ENCODE data around the gene TTL. TPM values are rescaled to one million over a fixed set of nuclear protein-coding genes. Genes with fewer than 3 reads are reported as not detected.

The TTL gene
- total and polyA plus RNA-seq, 7 donors = 19.0 to 72.0 (median 49.3) TPM

GRCh38 chr2:112480530-112481049, 1.4 kb upstream of the TTL start:
- Histone ChIP-seq H3K27ac (no peak overlapping the region), H3K4me3 (peak overlapping the region; percentile 89), H3K4me1 (peaks cover 16% of the 10 kb centered on the region), H3K9me3 (no peaks in the 10 kb centered on the region), H3K36me3 (ENCODE audit: insufficient read depth in 1 of 2, low read depth in 1 of 2) (no peaks in the 10 kb centered on the region), H3K27me3 (ENCODE audit: insufficient read depth in 3 of 3, low read length in 2 of 3) (no peaks in the 10 kb centered on the region)
- no peak for ATAC-seq
- no peak for TF ChIP-seq CTCF (IDR thresholded peaks at IDR 0.05)
- 15 to 18% (median 17%) methylated on average over 20 of the region's 20 CpGs for WGBS, 3 donors
- DNase-seq = no peak
- intact Hi-C loops (cut with DNase I) = loop anchor here (5.0 to 10.0 kb wide), 3 partner anchors 62 to 102 kb away; partner anchors contain the start of genes POLR1B (in 2 of the 2) and CHCHD5 (in 1 of the 2)

GRCh38 chr2:112481050-112481527, 867 bp upstream of the TTL start:
- Histone ChIP-seq H3K4me3 (peak overlapping the region; percentile 89), H3K9me3 (no peaks in the 10 kb centered on the region), H3K4me1 (peaks cover 16% of the 10 kb centered on the region), H3K27me3 (ENCODE audit: insufficient read depth in 3 of 3, low read length in 2 of 3) (no peaks in the 10 kb centered on the region), H3K36me3 (ENCODE audit: insufficient read depth in 1 of 2, low read depth in 1 of 2) (no peaks in the 10 kb centered on the region), H3K27ac (peak overlapping the region; percentile 80)
- TF ChIP-seq CTCF (IDR thresholded peaks at IDR 0.05) = peak; percentile 83
- peak; percentile 84 to 94 (median 89) for ATAC-seq
- intact Hi-C loops (cut with DNase I) = loop anchor here (5.0 to 10.0 kb wide), 3 partner anchors 61 to 101 kb away; partner anchors contain the start of genes POLR1B (in 2 of the 2) and CHCHD5 (in 1 of the 2)
- DNase-seq = peak; percentile 82 to 90
- 0 to 1% (median 0%) methylated on average over 19 of the region's 19 CpGs for WGBS, 3 donors

GRCh38 chr2:112482309-112483041, 519 bp downstream of the TTL start:
- H3K4me3 ChIP-seq = peak overlapping the region; percentile 89
- intact Hi-C loops (cut with DNase I) = loop anchor here (1.0 to 10.0 kb wide), 4 partner anchors 60 to 100 kb away; partner anchors contain the start of genes POLR1B (in 2 of the 2) and CHCHD5 (in 1 of the 2)
- H3K4me1 ChIP-seq = peaks cover 16% of the 10 kb centered on the region
- DNase-seq (peak; percentile 27 to 66), ATAC-seq (peak; percentile 8 to 32 (median 21))
- H3K9me3 ChIP-seq = no peaks in the 10 kb centered on the region
- TF ChIP-seq CTCF (IDR thresholded peaks at IDR 0.05) = no peak
- WGBS, 3 donors = 0% methylated on average over 61 to 77 of the region's 77 CpGs
- no peaks in the 10 kb centered on the region for H3K27me3 ChIP-seq (ENCODE audit: insufficient read depth in 3 of 3, low read length in 2 of 3)
- H3K27ac ChIP-seq = peak overlapping the region; percentile 85
- no peaks in the 10 kb centered on the region for H3K36me3 ChIP-seq (ENCODE audit: insufficient read depth in 1 of 2, low read depth in 1 of 2)

- H3K4me1 ChIP-seq = peaks cover 16% of the 10 kb centered on the region
- peak overlapping the region; percentile 85 for H3K27ac ChIP-seq
- TF ChIP-seq CTCF (IDR thresholded peaks at IDR 0.05) = no peak
- H3K27me3 ChIP-seq (ENCODE audit: insufficient read depth in 3 of 3, low read length in 2 of 3) = no peaks in the 10 kb centered on the region
- WGBS, 3 donors = 12 to 14% (median 12%) methylated on average over 10 of the region's 10 CpGs
- H3K9me3 ChIP-seq = no peaks in the 10 kb centered on the region
- intact Hi-C loops (cut with DNase I) = loop anchor here (5.0 to 10.0 kb wide), 3 partner anchors 59 to 99 kb away; partner anchors contain the start of genes POLR1B (in 2 of the 2) and CHCHD5 (in 1 of the 2)
- ATAC-seq (no peak), DNase-seq (no peak)
- H3K36me3 ChIP-seq (ENCODE audit: insufficient read depth in 1 of 2, low read depth in 1 of 2) = no peaks in the 10 kb centered on the region
- H3K4me3 ChIP-seq = peak overlapping the region; percentile 89
These were observed 1.1 kb downstream of the TTL start for GRCh38 chr2:112483042-112483473.

Measured in psoas muscle (tissue), 8 donors.